ENCODE data around the gene IQSEC1.

Gene IQSEC1

DNA sequence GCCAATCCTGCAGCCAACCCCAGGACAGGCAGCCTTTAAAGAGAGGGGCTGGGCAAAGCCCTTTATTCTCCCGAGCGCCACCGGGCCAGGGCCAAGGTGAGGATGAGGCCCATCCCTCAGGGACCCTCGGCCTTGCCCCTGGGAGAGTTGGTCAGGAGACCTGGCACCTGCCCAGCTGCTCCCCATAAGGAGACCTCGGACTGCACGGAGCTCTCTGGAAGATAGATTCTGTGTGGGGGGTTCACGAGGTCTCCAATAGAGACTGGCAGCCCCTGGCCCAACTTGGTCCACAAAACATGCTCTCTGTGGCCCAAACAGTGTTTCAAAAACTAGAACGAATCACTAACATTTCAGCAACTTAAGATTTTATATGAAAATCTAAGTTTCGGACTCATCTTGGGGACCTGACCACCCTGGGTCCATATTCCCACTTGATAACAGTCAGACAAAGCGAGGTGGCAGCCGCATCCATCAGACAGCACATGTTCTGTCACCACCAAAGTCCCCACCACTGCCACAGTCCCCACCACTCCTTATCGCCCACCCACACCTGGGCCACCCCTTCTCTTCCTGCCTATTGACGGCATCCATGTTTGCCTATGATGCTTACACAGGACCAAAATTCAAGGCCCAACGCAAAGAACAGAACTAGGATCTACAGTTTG is 117.4 kb downstream of the IQSEC1 start:
- no peak for DNase-seq (ENCODE audit: low read depth in 1 of 2, low spot score in 1 of 2)

DNA sequence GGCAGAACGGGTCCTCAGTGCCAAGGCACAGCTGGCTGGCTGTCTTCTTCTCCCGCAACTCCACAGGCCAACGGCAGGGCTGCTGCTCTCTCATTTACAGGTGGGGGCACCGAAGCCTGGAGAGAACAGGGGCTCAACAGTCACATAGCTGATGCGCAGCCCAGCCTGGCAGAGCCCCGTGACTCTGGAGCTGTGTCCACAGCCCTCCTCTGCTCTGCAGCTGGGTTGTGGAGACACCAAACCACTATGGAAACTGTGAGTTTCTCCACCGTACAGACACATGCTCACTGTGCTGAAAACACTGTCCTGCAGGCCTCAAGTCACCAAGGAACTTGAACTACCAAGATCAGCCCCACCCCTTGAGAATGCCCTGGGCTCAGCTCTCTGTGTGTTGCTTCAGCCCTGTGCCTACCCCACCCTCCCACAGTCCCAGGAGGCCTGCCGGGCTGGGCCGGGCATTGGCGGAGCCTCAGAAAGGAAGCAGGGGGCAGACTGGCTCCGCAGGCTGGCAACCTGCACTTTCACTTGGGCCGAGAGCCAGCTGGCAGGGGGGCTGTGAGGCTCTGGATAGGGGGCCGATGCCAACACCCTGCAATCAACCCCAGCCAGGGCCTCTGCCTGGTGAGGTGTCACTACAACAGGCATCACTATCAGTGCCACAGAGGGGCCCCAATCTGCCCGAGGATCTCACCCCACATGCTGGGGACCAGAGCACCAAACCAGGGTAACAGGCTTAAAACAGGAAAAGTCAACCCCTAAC is 118.2 kb downstream of the IQSEC1 start:
- DNase-seq (ENCODE audit: low read depth in 1 of 2, low spot score in 1 of 2), result no peak

DNA sequence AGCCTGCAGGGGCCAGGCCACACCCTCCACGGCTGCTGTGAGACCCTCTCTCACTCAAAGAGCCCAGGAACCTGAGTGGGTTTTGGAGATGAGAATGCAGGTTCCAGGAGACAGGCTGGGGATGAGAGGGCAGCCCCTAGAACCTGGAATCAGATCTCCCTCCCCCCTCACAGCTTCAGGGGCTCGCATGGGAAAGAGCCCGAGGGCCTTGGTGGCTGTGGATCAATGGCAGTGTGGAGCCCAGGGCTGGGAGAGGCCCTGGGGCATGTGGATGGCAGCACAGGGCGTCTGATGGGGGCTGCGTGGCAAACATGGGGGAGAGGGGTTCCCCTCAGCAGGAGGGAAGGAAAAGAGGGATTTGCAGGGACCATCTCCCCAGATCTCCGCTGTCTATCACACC is 119.0 kb downstream of the IQSEC1 start:
- no peak for DNase-seq (ENCODE audit: low read depth in 1 of 2, low spot score in 1 of 2)

DNA sequence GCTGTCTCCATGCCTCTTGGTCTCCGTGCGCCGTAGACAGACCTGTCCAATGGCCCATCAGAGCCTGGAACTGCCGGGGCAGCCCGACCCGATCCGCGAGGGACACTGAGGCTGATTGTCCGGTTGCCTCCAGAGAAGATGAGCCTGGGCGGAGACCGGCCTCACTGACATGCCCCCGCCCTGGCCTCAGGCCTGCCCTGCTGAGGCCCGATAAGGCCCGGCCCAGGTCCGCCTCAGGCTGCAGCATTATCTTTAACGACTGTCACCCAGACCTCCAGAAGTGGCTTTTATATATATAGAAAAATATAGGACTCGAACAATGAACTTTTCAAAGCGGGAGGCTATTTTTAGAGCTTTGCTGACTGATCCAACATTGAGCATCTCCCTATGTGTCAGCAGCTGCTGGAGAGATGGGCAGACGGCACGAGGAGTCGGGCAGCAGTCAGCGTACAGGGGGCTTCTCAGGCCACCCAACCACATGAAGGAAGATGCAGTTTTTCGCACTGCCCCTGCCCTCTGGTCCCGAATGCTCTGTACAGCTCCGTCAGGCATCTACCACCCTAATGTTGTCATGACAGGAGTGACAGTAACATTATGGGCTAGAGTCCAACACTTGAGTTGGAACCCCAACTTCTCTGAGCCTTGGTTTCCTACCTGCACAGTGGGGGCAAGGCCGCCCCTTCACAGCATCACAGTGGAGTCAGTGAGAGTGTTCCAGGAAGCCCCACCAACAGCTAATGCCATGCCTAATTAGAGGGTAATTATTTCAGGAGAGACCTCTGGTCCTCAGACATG is 119.8 kb downstream of the IQSEC1 start:
- DNase-seq (ENCODE audit: low read depth in 1 of 2, low spot score in 1 of 2), result no peak

DNA sequence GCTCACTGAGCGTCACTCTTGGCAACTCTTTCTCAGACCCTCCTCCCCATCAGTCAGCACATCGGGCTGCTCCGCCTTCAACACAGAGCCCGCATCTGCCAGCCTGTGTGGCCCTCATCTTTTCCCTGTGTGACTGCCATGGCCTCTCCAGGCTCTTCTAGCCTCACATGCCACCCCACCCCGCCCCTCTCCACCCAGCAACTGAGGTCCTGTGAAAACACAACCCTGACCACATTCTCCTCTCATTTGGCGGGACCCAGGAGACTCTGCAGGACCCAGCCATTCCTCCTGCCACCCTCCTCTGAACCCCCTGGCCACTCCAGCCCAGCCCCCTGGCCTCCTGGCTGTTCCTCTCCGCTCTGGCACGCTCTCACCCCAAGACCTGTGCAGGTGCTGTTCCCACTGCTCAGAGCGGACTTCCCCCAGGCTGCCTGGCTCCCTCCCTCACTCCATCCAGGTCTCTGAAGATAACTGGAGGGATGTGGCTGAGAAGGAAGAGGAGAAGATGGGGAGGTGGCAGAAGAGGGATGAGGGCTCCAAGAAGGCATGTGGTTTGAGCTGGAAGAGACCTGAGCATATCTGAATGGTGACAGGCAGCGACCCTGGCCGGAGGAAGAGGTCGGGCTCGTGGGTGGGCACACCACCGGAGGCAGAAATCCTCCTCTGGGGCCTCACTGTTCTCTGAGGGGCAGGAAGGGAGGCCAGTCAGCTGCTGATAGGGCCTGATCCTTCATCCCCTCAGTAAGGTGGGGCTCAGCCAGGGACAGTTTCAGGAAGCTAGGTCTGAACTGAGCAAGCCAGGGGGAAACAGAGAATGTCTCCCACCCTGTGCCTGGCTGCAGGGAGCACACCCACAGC is 120.7 kb downstream of the IQSEC1 start:
- DNase-seq (ENCODE audit: low read depth in 1 of 2, low spot score in 1 of 2), result no peak

DNA sequence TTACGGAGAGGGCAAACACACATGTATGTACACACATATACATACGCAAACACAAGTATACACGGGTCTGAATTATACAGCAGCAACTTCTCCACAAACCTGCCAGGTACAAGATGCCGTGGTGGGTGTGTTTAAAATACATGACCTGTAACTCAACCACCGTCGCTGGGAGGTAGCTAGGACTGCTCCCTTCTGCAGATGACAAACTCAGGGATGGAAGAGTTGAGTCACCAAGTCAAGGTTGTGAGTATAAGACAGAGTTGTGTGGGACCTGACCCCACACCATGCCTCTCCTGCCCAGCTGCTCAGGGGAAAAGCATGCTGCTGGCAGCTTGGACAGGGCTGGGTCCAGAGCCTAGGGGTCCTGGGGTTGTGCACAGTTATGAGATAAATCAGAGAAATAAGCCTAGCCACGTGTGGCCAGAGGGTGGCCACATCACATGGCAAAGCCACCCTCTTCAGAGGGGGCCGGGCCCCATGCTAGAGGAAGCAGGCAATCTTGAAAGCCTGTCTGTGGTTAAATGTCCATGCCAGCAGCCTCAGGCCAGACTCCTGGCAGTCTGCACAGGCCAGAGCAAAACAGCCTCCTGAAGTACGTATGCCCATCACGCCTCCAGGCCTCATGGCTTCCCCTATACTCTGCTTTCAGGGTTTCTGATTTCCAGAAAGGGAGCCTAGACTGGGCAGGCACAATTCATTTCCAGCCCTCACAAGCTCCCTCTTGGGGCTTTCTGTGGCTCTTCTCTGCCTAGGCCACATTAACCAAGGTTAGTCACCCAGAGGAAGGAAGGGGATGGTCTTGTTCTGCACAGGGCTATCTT is 124.1 kb downstream of the IQSEC1 start:
- DNase-seq (ENCODE audit: low read depth in 1 of 2, low spot score in 1 of 2), result no peak

DNA sequence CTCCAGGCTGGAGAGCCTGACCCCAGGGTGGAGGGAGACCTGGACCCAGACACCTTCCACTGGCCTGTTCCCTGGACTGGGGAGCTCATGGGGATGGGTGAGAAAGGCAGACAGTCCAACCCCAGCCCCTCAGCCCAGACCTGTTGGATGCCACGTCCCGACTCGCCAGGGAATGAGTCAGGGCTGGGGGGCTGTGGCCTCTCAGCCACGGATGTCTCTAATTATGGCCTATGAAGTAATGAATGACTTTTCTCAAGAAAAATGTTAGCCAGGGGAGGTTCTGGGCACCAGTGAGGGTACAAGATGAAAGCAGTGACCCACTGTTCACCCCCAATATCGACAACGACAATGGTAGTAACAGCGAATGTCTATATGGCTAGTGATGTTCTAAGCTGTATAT is 124.9 kb downstream of the IQSEC1 start:
- DNase-seq (ENCODE audit: low read depth in 1 of 2, low spot score in 1 of 2), result no peak

DNA sequence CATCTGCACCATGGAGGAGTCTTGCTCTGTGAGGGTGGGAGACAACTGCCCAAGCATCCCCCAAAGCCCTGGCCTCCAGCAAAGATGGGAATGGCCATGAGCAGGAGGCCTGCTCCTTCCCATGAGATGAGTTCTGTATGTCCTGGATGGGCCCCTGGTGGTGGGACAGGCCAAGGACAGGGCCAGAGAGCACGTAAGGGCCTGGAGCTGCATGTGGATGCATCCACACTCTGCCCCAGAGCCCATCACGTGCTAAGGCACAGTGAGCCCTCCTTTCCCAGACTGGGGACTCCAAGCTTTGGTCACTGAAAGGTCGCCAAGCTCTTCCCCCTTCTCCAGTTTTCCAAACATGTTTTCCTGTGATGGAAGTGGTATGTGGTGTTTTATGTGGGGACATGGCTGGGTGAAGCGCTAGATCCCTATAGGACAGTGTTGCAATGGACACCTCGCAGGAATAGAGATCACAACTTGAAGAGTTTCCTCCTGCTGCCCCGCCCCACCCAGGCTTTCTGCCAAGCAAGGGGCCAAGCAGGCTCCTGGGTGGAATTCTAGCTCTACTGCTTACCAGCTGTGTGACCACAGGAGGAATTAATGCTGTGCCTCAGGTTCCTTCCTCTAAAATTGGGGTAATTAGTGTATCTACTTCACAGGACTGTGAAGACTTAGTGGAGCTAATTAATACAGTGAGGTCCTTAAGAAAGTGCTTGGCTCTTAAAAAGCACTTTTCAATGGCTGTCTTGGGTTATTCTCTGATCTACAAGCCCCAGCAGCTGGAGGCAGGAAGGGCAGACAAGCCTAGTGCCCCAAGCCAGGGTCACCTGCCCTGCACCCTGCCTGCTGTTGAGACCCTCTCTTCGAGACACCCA is 125.5 kb downstream of the IQSEC1 start:
- no peak for DNase-seq (ENCODE audit: low read depth in 1 of 2, low spot score in 1 of 2)

DNA sequence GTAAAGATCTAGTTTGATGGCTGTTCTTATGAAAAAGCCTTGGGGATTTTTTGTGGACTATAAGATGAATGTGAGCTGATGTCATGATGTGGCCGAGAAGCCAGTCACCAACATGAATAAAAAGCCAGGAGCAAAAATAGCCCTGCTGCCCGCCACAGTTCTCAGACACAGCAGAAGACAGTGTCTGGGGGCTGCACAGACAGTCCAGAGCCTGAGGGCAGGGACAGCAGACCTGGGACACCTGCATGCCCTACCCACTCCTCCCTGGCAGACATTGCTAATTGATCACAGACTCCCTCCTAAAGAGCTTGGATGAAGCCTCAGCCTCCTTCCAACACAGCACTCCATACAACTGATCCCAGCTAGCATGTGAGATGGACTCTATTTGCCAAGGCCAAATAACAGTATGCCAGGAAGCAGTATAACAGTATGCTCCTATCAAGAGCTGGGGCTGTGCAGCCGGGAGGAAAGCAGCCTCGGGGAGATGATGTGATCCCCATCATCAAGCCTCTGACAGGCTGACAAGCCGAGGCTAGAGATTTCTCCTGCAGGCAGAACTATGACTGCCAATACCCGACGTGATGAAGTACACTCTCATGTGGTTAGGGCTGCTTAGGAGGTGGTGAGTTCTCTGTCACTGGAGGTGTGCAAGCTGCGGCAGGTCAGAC is 126.4 kb downstream of the IQSEC1 start:
- DNase-seq (ENCODE audit: low read depth in 1 of 2, low spot score in 1 of 2), result no peak

DNA sequence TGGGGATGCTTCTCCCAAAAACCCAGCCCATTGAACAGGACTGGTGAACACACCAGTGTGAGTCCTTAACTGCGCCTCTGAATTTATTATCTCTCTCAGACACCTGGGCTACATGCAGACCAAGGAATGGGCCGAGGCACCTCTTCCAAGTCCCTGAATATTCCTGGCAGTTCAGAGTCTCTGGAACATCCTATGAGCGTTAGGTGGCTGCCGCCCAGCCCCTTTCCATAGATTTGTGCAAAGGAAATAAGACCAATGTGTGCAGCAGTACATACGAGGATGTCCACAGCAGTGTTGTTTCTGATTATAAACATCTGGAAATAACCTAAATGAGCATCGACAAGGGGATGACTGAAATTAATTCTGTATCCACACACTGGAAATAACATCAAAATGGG is 127.0 kb downstream of the IQSEC1 start:
- no peak for DNase-seq (ENCODE audit: low read depth in 1 of 2, low spot score in 1 of 2)

DNA sequence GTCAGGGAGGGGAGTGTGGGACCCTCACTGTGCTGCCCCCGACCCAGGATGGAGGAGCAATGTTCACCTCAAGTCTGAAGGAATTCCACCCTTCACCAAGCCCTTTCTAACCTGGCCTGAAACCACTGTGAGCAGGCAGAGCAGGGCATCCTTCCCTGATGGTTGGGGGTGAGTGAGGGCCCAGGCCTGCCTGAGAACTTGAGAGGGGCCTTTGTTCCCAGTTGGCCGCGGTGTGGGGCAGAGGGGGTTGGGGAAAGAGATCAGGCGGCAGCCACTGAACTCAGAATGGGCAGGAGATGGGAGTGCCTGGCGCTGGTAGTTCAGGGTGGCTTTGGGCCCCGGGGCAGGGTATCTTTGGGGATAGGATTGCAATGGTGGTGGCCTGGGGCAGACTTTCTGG is 128.4 kb downstream of the IQSEC1 start:
- DNase-seq (ENCODE audit: low read depth in 1 of 2, low spot score in 1 of 2), result no peak

DNA sequence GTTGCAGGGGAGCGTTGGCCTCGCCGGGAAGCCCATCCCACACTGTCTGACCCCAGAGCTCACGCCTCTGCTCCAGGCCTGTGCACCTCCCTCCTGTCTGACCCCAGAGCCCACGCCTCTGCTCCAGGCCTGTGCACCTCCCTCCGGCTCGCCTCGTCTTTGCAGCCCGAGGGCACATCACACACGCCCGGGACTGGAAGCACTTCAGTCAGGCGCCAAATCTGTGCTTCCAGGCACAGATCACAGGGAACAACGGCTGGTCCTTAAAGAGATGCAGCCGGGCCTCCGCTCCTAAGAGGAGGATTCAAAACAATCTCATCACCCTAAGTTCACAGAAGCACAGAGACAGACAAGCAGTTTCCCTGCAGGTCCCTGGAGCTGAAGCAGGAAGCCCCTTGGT is 128.8 kb downstream of the IQSEC1 start:
- DNase-seq (ENCODE audit: low read depth in 1 of 2, low spot score in 1 of 2), result no peak

DNA sequence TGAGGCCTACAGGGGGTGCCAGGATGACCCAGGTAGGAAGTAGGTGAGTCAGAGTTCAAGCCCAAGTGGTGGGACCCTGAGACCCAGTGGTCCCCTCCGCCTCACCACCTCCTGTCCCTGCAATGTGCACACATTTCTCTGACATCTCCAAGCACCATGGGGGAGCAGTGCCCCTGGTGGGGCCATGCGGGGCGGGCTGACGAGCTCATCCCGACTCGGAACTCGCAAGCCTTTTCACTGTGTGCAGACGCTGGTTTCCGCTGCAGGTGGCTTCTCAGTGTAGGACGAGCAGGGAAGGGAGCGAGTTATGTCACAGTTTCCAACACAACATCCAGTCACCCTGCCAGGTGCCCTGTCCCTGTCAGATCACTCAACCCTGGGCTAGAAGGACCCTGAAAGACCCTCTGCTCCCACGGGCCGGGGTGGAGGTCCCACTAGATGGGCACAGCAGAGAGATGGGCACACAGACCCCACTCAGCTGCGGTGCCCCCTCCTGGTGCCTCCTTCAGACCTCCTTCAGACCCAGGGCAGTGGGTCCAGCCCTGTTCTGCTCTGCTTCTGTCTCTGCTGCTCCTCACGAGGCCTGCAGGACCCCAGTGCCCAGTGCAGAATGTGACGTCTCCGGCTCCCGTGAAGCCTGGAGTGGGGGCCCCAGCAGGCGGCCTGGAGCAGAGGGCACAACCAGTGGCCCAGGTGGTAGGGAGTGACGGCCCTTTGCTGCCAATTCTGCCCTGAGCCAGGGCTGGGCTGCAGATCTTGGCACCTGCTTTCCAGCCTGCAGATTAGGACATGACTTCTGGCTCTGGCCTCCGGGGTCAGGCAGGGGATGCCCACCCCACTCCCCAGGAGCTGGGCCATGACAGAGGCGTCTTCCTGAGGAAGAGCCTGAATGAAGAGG is 129.9 kb downstream of the IQSEC1 start:
- DNase-seq (ENCODE audit: low read depth in 1 of 2, low spot score in 1 of 2), result no peak

DNA sequence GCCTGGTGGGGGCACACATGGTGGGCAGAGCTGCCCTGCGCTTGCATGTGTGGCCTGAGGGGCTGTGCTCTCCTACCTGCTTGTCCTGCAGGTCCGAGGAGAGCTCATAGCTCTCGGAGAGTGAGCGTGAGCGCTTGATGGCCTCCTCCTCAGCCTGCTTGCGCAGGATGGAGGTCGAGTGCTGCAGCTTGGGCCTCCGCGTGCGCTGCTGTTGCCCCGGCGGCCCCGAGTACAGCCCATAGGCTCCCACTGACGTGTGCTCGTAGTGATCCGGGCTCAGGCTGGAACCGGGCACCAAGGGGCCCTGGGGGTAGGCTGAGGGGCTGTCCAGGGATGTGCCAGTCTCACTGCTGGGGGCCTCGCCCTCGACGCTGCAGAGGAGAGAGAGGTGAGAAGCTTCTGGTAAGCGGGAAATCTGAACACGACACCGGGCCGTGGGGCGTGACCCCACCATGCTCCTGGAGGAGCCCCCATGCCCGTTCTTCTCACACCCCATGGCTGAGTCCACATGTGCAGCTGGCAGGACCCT is 131.7 kb downstream of the IQSEC1 start:
- DNase-seq (ENCODE audit: low read depth in 1 of 2, low spot score in 1 of 2), result no peak

DNA sequence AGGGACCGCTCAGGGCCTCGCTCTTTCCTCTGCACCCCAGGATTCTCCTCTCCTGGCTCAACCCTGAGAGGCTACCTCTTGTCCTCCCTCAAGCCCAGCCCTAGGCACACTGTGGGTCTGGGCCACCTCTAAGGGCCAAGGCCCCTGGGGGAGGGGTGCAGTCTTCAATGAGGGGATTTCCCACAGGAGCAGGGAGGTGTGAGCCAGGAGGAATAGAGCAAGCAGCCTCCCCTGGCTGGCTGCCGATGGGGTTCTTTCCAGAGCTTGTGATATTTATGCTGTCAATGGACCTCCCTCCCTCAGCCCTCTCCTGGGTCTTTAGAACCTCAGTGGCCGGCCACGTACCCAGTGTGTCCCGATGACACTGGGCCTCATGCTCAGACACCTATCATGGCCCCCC is 132.4 kb downstream of the IQSEC1 start:
- DNase-seq (ENCODE audit: low read depth in 1 of 2, low spot score in 1 of 2), result no peak

DNA sequence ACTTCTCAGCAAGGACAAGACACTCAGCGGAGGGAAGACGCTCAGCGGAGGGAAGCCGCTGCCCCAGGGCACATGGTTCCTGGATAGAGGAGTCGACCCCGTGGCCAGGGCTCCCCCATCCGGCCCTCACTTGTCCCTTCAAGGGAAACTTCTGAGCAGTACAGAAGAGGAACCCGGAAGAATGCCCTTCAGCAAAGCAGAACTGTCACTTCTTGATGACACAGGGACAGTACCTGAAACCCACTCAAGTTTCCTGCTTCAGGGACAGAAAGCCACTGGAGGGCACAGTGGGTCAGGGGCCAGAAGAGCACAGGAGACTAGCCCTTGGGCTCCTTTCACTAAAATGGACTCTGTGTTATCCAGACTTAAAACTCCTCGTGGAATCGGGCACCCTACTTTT is 134.1 kb downstream of the IQSEC1 start:
- DNase-seq (ENCODE audit: low read depth in 1 of 2, low spot score in 1 of 2), result no peak

DNA sequence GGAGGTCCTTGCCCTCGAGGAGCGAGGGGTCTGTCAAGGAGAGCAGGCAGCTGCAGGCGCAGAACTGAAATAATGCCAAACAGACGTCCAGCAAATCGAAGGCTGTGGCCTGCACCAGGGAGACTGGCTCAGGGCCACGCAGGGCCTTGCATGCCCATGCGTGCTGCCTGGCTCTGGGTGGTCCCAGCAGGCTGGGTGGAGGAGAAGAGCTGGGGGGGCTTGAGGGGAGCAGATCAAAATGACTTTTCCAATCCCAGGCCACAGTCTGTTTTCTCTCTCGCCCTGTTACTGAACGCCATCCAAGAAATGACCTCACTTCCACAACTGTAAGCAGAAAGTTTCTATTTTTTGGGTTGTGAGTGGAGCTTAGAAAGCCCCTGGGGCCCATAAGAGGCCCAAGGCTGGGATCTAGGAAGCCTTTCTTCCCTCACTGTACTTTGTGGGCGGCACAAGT is 134.9 kb downstream of the IQSEC1 start:
- no peak for DNase-seq (ENCODE audit: low read depth in 1 of 2, low spot score in 1 of 2)
